ENCODE measurements around the gene HIVEP1.

GRCh38 chr6:12196326-12196936 lies 184.3 kb downstream of the HIVEP1 start:
- TF ChIP-seq CTCF (IDR thresholded peaks at IDR 0.05), result no peak
- no peak for TF ChIP-seq POLR2A (IDR thresholded peaks at IDR 0.05)

Measured in testis (tissue), 2 donors.